Calu3 (cell line): ENCODE data around the gene TLK1. TPM values are rescaled to one million over a fixed set of nuclear protein-coding genes. Genes with fewer than 3 reads are reported as not detected.
A peak's percentile ranks its signal among the peaks of the same experiment; 100 is the strongest.

Experiments
- BruUV-seq: library from RNA; stranded (reverse); fragments of 400-500 nt; replicated peaks from 2 replicates; lab custom pipeline; 2021; lab: Mats Ljungman, UMichigan
- CTCF ChIA-PET: fragments of 300-600 bp; sonication (Branson Sonifier 250); formaldehyde crosslinking; loops from one replicate; lab custom pipeline; 2022; ENCODE audit warnings: antibody characterized with exemption; lab: Charles Lee
- DNase-seq: peaks from one replicate; pipeline ENCODE4 v3.0.0; 2022
- H3K27ac Mint-ChIP-seq: one replicate; pipeline ENCODE4 v1.8.0; 2022; ENCODE audit warnings: mixed read lengths; ENCODE audit not compliant: unreplicated experiment
- H3K27me3 Mint-ChIP-seq: one replicate; pipeline ENCODE4 v1.8.0; 2022; ENCODE audit warnings: mixed read lengths; ENCODE audit not compliant: unreplicated experiment
- H3K36me3 Mint-ChIP-seq: one replicate; pipeline ENCODE4 v1.8.0; 2022; ENCODE audit warnings: mild to moderate bottlenecking, moderate library complexity, mixed read lengths; ENCODE audit not compliant: insufficient read depth, unreplicated experiment
- H3K4me1 Mint-ChIP-seq: one replicate; pipeline ENCODE4 v1.8.0; 2022; ENCODE audit warnings: mild to moderate bottlenecking, low read depth, mixed read lengths; ENCODE audit not compliant: unreplicated experiment
- H3K4me3 Mint-ChIP-seq: one replicate; pipeline ENCODE4 v1.8.0; 2022; ENCODE audit warnings: mild to moderate bottlenecking, low read depth, moderate library complexity, mixed read lengths; ENCODE audit not compliant: unreplicated experiment
- H3K9me3 Mint-ChIP-seq: one replicate; pipeline ENCODE4 v1.8.0; 2022; ENCODE audit warnings: low read depth, mixed read lengths; ENCODE audit not compliant: unreplicated experiment
- intact Hi-C: fragments of 100-400 bp; cut with micrococcal nuclease; formaldehyde crosslinking; loops from one replicate; pipeline ENCODE4 v1.10.0; 2022; ENCODE audit not compliant: unreplicated experiment
- total RNA-seq: library from RNA; stranded (reverse); gene quantifications from 2 replicates; pipeline ENCODE4 v1.2.3, GENCODE V29; 2022
- TF ChIP-seq, protein P1 (sequence below): fragments of 200-600 bp; IDR thresholded peaks from one replicate; pipeline ENCODE4 v1.8.0; 2022; ENCODE audit warnings: antibody characterized with exemption; ENCODE audit not compliant: unreplicated experiment

The TLK1 gene
- total RNA-seq, 1 experiment from 2014 or later: 64.7 TPM

DNA sequence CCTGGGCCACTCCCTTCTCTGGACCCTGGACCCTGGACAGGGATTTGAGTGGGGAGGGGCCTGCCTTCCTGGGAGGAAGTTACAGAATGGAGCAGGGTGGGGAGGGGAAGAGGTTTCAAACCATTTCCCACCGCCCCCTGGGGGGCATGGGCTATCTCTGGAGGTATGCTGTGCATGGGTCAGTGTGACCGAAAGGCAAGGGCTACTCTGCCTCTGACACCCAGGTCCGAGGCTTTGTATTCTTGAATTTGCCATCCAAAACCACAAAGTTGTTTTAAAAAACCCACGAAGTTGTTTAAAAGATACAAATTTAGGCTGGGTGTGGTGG lies 184.8 kb downstream of the TLK1 start:
- Mint-ChIP-seq H3K4me1 (peaks cover 18% of the 10 kb centered on the region), H3K27ac (no peak overlapping the region), H3K27me3 (peaks cover 20% of the 10 kb centered on the region), H3K4me3 (no peak overlapping the region), H3K36me3 (peaks cover 52% of the 10 kb centered on the region), H3K9me3 (no peaks in the 10 kb centered on the region)
- BruUV-seq: no TSS peak
- CTCF ChIA-PET: no interaction called here
- DNase-seq: no peak
- TF ChIP-seq, protein P1, sequence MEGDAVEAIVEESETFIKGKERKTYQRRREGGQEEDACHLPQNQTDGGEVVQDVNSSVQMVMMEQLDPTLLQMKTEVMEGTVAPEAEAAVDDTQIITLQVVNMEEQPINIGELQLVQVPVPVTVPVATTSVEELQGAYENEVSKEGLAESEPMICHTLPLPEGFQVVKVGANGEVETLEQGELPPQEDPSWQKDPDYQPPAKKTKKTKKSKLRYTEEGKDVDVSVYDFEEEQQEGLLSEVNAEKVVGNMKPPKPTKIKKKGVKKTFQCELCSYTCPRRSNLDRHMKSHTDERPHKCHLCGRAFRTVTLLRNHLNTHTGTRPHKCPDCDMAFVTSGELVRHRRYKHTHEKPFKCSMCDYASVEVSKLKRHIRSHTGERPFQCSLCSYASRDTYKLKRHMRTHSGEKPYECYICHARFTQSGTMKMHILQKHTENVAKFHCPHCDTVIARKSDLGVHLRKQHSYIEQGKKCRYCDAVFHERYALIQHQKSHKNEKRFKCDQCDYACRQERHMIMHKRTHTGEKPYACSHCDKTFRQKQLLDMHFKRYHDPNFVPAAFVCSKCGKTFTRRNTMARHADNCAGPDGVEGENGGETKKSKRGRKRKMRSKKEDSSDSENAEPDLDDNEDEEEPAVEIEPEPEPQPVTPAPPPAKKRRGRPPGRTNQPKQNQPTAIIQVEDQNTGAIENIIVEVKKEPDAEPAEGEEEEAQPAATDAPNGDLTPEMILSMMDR: no peak
- intact Hi-C loops: no loop called here

DNA sequence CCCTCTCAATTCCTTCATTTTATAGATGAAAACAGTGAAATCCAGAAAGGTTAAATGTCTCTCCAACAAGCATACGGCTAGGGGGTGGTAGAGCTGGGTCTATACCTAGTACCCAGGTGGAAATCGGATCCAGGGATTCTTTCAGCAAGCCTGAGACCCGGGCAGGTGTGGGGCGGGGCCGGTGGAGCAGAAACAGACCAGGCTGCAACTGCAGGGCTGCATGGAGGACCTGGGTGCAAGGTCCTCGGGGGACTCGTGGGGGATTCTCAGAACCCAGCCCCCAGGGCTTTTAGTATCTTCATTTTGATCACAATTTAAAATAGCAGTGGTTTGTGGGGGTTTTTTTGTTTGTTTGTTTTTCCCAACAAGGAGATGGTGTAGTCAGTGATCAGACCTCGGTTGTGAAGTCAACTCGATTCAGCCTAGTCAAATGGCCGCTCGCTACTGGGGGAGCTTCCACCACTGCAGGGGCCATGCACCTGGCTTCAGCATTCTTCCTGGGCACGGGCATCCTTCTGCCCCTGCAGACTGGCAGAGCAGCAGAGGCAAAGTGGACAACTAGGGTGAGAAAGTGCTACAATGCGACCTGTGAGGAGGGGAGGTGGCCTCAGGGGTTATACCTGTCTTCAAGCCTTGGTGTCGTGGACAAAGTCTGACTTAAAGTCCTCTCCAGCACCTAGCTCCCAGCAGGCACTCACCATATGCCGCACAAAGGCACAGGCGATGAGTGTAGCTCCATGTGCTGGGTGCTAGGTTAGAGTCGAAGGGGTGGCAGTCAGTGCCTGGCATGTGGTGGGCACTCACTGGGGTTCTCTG lies 185.4 kb downstream of the TLK1 start:
- CTCF ChIA-PET: interaction anchor here (2.4 kb wide), 1 partner anchor 459 kb away, joined by 7 read pairs; the partner anchor contains the start of genes DCAF17 and METTL8
- no TSS peak for BruUV-seq
- Mint-ChIP-seq H3K4me3 (no peak overlapping the region), H3K27ac (no peak overlapping the region), H3K27me3 (peaks cover 15% of the 10 kb centered on the region), H3K9me3 (no peaks in the 10 kb centered on the region), H3K4me1 (peaks cover 18% of the 10 kb centered on the region), H3K36me3 (peaks cover 48% of the 10 kb centered on the region)
- DNase-seq: no peak
- TF ChIP-seq, protein P1: no peak
- intact Hi-C loops: no loop called here

DNA sequence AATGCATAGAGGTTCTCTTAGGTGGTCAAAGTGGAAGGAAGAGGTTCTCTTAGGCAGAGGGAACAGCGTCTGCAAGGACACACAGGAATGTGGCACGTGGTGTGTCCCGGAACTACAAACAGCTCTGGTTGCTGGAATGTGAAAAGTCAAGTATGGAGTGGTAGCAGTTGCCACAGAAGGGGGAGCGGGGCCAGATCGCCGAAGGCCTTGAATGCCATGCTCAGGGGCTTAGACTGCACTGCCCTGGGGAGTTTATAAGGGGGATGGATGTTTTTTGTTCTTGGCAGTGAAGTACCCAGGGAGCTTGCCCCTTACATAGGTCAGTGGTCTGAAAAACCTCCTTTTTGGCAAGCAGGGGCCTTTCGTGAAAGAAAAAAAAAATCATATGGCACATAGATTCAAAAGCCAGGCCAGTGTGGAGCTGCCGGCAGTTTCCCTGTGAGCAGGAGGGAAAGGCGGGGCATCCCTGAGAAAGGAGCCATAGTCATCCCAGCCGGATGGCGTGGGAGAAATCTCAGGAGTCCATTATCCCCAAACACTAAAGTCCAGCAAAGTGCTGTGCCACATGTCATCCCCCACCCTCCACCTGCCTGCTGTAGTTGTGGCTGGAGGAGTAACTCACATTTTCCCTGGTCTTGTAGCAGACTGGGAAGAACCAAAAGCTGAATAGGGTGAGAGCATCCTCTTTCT lies 186.2 kb downstream of the TLK1 start:
- H3K4me3 Mint-ChIP-seq: peak overlapping the region; percentile 65
- CTCF ChIA-PET: interaction anchor here (0.7 to 2.4 kb wide), 3 partner anchors 35 to 460 kb away, joined by 3 to 7 read pairs (median 4); partner anchors contain the start of genes DCAF17 and METTL8
- TF ChIP-seq, protein P1: no peak
- H3K4me1 Mint-ChIP-seq: peaks cover 18% of the 10 kb centered on the region
- H3K27me3 Mint-ChIP-seq: peaks cover 6% of the 10 kb centered on the region
- intact Hi-C loops: no loop called here
- H3K27ac Mint-ChIP-seq: peak overlapping the region; percentile 52
- H3K36me3 Mint-ChIP-seq: peaks cover 46% of the 10 kb centered on the region
- H3K9me3 Mint-ChIP-seq: no peaks in the 10 kb centered on the region
- no TSS peak for BruUV-seq
- DNase-seq: peak; percentile 41

DNA sequence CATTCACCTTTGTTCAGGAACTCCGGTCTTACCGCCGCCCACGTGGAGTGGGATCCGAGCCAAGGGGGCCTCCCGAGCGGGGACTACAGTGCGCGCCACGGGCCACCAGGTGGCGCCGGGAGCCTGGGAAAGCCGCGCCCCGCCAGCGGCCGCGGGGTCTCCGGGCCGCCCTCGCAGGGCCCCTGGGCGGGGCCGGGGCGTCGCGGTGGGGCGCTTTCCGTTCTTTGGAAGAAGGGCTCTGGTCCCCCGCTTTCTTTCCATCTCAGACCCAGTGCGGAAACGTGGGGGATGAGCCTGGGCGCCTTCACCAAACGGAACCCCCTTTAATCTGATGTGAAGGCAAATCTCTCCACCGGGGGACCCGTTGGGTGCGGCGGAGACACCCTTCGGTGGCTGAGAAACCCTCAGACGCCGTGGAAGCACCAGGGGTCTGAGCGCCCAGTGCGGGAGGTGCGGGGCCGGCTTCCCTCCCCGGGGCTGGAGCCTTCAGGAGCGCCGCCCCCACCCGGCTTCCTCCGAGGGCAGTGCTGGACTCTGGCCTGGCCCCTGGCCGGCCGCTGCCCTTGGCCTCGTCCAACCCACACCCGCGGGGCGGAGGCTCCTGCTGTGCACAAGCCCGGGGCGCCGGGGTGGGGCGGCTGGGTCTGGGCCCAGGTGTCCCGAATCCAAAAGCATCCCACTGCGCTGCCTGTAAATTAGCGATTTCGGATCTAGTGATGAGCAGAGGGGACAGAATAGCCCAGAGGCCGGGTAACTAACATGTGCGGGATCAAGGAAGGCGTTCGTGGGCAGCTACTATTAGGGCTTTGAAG lies 187.0 kb downstream of the TLK1 start:
- intact Hi-C loops: loop anchor here (1.0 to 2.0 kb wide), 2 partner anchors 185 to 443 kb away; no protein-coding TSS in a partner anchor
- Mint-ChIP-seq H3K9me3 (no peaks in the 10 kb centered on the region), H3K4me1 (peaks cover 18% of the 10 kb centered on the region), H3K27ac (peak overlapping the region; percentile 70), H3K36me3 (peaks cover 49% of the 10 kb centered on the region), H3K4me3 (peak overlapping the region; percentile 65), H3K27me3 (no peaks in the 10 kb centered on the region)
- CTCF ChIA-PET: interaction anchor here (0.7 to 2.4 kb wide), 5 partner anchors 36 to 460 kb away, joined by 3 to 7 read pairs (median 3); partner anchors contain the start of genes DCAF17 and METTL8
- DNase-seq: peak; percentile 91
- TF ChIP-seq, protein P1: peak; percentile 96
- BruUV-seq: no TSS peak
